Mesenchymal stem cell (in vitro differentiated cells and primary cell): ENCODE data around the gene TRAF3IP1.

ENCODE experiments used
- DNase-seq: peaks from one replicate; pipeline ENCODE4 v3.0.0-alpha.2; 2013
- H2AFZ ChIP-seq: one replicate; pipeline ENCODE4 v1.6.1; 2013; ENCODE audit warnings: low read depth, mild to moderate bottlenecking, control low read depth, inconsistent platforms, low read length, moderate library complexity
- H2AK5ac ChIP-seq: 2 replicates; pipeline ENCODE4 v1.6.1; 2013; ENCODE audit warnings: low read length, moderate library complexity, mild to moderate bottlenecking, inconsistent platforms; ENCODE audit not compliant: severe bottlenecking
- H2BK120ac ChIP-seq: one replicate; pipeline ENCODE4 v1.6.1; 2013; ENCODE audit warnings: low read depth, mild to moderate bottlenecking, inconsistent platforms, low read length, moderate library complexity
- H2BK12ac ChIP-seq, 2 experiments: one replicate each; pipeline ENCODE4 v1.6.1; 2013; ENCODE audit warnings: inconsistent platforms in 2 of 2, low read length in 2 of 2, mild to moderate bottlenecking in 2 of 2, moderate library complexity in 2 of 2, control low read depth in 1 of 2
- H2BK15ac ChIP-seq: one replicate; pipeline ENCODE4 v1.6.1; 2013; ENCODE audit warnings: mild to moderate bottlenecking, low read depth, inconsistent platforms; ENCODE audit not compliant: poor library complexity, severe bottlenecking
- H2BK5ac ChIP-seq: 2 replicates; pipeline ENCODE4 v1.6.1; 2013; ENCODE audit warnings: low read depth, mild to moderate bottlenecking, low read length, control low read depth, inconsistent platforms; ENCODE audit not compliant: poor library complexity, severe bottlenecking
- H3K14ac ChIP-seq, 2 experiments: one replicate each; pipeline ENCODE4 v1.6.1; 2013; ENCODE audit warnings: inconsistent platforms in 2 of 2, low read length in 2 of 2, control low read depth in 1 of 2, mild to moderate bottlenecking in 1 of 2, moderate library complexity in 1 of 2
- H3K18ac ChIP-seq, 2 experiments: one replicate each; pipeline ENCODE4 v1.6.1; 2013; ENCODE audit warnings: inconsistent platforms in 2 of 2, low read length in 2 of 2, control low read depth in 1 of 2, low read depth in 1 of 2, mild to moderate bottlenecking in 1 of 2
- H3K23ac ChIP-seq, 2 experiments: one replicate each; pipeline ENCODE4 v1.6.1; 2013; ENCODE audit warnings: inconsistent platforms in 2 of 2, low read length in 2 of 2, mild to moderate bottlenecking in 2 of 2, moderate library complexity in 2 of 2, control low read depth in 1 of 2
- H3K27ac ChIP-seq: 2 replicates; pipeline ENCODE4 v1.5.1; 2013; ENCODE audit warnings: mild to moderate bottlenecking, moderate library complexity, low read length, control low read depth, inconsistent platforms; ENCODE audit not compliant: poor library complexity, severe bottlenecking
- H3K27me3 ChIP-seq, 2 experiments: 2 replicates each; pipeline versions ENCODE4 v1.6.1 to v1.7.0; 2013; ENCODE audit warnings: low read length in 2 of 2, mild to moderate bottlenecking in 2 of 2, moderate library complexity in 2 of 2, control low read depth in 1 of 2, inconsistent platforms in 1 of 2; ENCODE audit not compliant: control insufficient read depth in 1 of 2, insufficient read depth in 1 of 2
- H3K36me3 ChIP-seq, 2 experiments: 2 replicates each; pipeline versions ENCODE4 v1.6.1 to v1.7.0; 2013; ENCODE audit warnings: low read length in 2 of 2, control low read depth in 1 of 2, inconsistent platforms in 1 of 2, low read depth in 1 of 2, mild to moderate bottlenecking in 1 of 2; ENCODE audit not compliant: insufficient read depth in 2 of 2, control insufficient read depth in 1 of 2
- H3K4ac ChIP-seq, 2 experiments: one replicate each; pipeline ENCODE4 v1.6.1; 2013; ENCODE audit warnings: inconsistent platforms in 2 of 2, low read length in 2 of 2, mild to moderate bottlenecking in 2 of 2, moderate library complexity in 2 of 2, control low read depth in 1 of 2, low read depth in 1 of 2
- H3K4me1 ChIP-seq: 2 replicates; pipeline ENCODE4 v1.6.1; 2013; ENCODE audit warnings: low read depth, low read length, control low read depth; ENCODE audit not compliant: control insufficient read depth, insufficient read depth
- H3K4me2 ChIP-seq: 2 replicates; pipeline ENCODE4 v1.6.1; 2013; ENCODE audit warnings: low read length, mild to moderate bottlenecking, inconsistent platforms; ENCODE audit not compliant: poor library complexity, severe bottlenecking
- H3K4me3 ChIP-seq, 2 experiments: 2 replicates each; pipeline versions ENCODE4 v1.5.1 to v1.7.0; 2013; ENCODE audit warnings: low read length in 2 of 2, mild to moderate bottlenecking in 2 of 2, control low read depth in 1 of 2, low read depth in 1 of 2; ENCODE audit not compliant: insufficient read depth in 1 of 2
- H3K79me1 ChIP-seq: replicated peaks from 2 replicates; pipeline ENCODE4 v1.6.1; 2013; ENCODE audit warnings: mild to moderate bottlenecking, control low read depth, low read length, inconsistent platforms; ENCODE audit not compliant: poor library complexity, severe bottlenecking
- H3K9ac ChIP-seq: 2 replicates; pipeline ENCODE4 v1.7.0; 2013; ENCODE audit warnings: mild to moderate bottlenecking, low read length, moderate library complexity
- H3K9me3 ChIP-seq: 2 replicates; pipeline ENCODE4 v1.7.0; 2013; ENCODE audit warnings: mild to moderate bottlenecking, low read length; ENCODE audit not compliant: control insufficient read depth
- H4K8ac ChIP-seq: one replicate; pipeline ENCODE4 v1.6.1; 2013; ENCODE audit warnings: inconsistent platforms, mild to moderate bottlenecking, low read length, moderate library complexity
- H4K91ac ChIP-seq: one replicate; pipeline ENCODE4 v1.6.1; 2013; ENCODE audit warnings: mild to moderate bottlenecking, low read length, inconsistent platforms
- WGBS: methylation state at CpG from one replicate; pipeline ENCODE4 v1.1.7; 2013; ENCODE audit warnings: mixed read lengths; 5-methylcytosine and 5-hydroxymethylcytosine counted together

Gene TRAF3IP1

DNA sequence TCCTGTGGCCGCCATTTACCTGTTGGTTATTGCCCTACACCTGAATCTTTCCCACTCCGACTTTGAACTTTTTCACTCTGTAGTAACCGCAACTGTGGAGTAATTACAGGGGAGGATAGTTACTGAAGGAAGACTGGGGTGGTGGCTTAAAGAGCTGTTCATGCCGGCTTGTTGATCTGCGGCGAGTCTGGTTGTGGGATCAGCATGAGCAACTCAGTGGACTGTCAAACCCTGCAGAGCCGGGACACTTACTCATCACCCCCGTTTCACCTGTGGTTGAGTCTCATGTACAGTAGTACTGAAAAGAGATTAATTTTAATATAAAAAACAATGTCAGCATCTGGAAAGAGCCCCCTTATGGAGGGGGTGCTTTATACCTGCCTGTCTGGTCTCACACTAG lies 108.5 kb downstream of the TRAF3IP1 start:
- H3K79me1 ChIP-seq: peaks cover 10% of the 10 kb centered on the region
- H3K4me3 ChIP-seq: peak overlapping the region in 1 of 2 experiments; percentile 91
- H2BK12ac ChIP-seq: no peak overlapping the region
- H3K14ac ChIP-seq: no peak overlapping the region
- no peak overlapping the region for H2AFZ ChIP-seq
- no peak overlapping the region for H3K23ac ChIP-seq
- H3K4ac ChIP-seq: no peak overlapping the region
- H2BK120ac ChIP-seq: no peak overlapping the region
- H2AK5ac ChIP-seq: no peak overlapping the region
- H3K4me2 ChIP-seq: no peak overlapping the region
- DNase-seq: no peak
- H3K36me3 ChIP-seq: peaks cover 12 to 32% of the 10 kb centered on the region in 2 experiments
- no peak overlapping the region for H3K18ac ChIP-seq
- peaks cover 7% of the 10 kb centered on the region for H3K9me3 ChIP-seq
- no peak overlapping the region for H3K27ac ChIP-seq
- no peak overlapping the region for H4K8ac ChIP-seq
- H2BK15ac ChIP-seq: no peak overlapping the region
- H3K9ac ChIP-seq: no peak overlapping the region
- 100% methylated on average over 5 of the region's 8 CpGs for WGBS
- no peak overlapping the region for H2BK5ac ChIP-seq
- no peak overlapping the region for H4K91ac ChIP-seq
- H3K4me1 ChIP-seq: peaks cover 21% of the 10 kb centered on the region
- no peaks in the 10 kb centered on the region for H3K27me3 ChIP-seq

DNA sequence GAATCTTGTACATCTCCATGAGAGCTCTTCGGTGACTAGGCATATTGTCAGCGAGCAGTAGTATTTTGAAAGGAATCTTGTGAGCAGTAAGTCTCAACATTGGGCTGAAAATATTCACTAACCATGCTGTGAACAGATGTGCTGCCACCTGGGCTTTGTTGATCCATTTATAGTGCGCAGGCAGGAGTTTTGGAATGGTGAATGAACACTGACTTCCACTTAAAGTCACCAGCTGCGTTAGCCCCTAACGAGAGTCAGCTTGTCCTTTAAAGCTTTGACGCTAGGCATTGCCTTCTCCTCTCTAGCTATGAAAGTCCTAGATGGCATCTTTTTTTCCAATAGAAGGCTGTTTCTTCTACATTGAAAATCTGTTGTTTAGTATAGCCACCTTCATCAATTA lies 110.5 kb downstream of the TRAF3IP1 start:
- peaks cover 29 to 49% of the 10 kb centered on the region in 2 experiments for H3K36me3 ChIP-seq
- no peak overlapping the region for H2BK120ac ChIP-seq
- H3K27me3 ChIP-seq: no peaks in the 10 kb centered on the region
- no peak overlapping the region for H2BK5ac ChIP-seq
- WGBS: over 99% methylated on average over 6 of the region's 6 CpGs
- no peak overlapping the region for H2BK15ac ChIP-seq
- H3K9me3 ChIP-seq: peaks cover 7% of the 10 kb centered on the region
- no peak overlapping the region for H3K23ac ChIP-seq
- H3K4me2 ChIP-seq: no peak overlapping the region
- H3K14ac ChIP-seq: no peak overlapping the region
- H2AK5ac ChIP-seq: no peak overlapping the region
- no peak overlapping the region for H2BK12ac ChIP-seq
- peaks cover 24% of the 10 kb centered on the region for H3K79me1 ChIP-seq
- DNase-seq: no peak
- no peak overlapping the region for H4K91ac ChIP-seq
- H3K18ac ChIP-seq: no peak overlapping the region
- H4K8ac ChIP-seq: no peak overlapping the region
- H3K4me1 ChIP-seq: peaks cover 14% of the 10 kb centered on the region
- H2AFZ ChIP-seq: no peak overlapping the region
- H3K4me3 ChIP-seq: peak overlapping the region in 1 of 2 experiments; percentile 9
- H3K27ac ChIP-seq: no peak overlapping the region
- no peak overlapping the region for H3K9ac ChIP-seq
- H3K4ac ChIP-seq: no peak overlapping the region

DNA sequence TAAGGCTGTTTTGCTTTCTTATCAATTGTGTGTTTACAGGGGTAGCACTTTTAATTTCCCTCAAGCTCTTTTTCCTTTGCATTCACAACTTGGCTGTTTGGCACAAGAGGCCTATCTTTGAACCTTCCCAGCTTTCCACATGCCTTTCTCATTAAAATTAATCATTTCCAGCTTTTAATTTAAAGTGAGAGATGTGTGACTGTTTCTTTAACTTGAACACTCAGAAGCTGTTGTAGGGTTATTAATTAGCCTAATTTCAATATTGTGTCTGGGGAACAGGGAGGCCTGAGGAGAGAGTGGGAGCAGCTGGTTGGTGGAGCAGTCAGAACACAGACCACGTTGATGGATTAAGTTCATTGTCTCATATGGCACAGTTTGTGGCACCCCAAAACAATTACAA lies 111.1 kb downstream of the TRAF3IP1 start:
- Histone ChIP-seq H3K23ac (no peak overlapping the region), H3K4me1 (peaks cover 10% of the 10 kb centered on the region), H2AFZ (no peak overlapping the region), H4K91ac (no peak overlapping the region), H2BK15ac (no peak overlapping the region), H3K14ac (no peak overlapping the region), H2AK5ac (no peak overlapping the region), H2BK5ac (no peak overlapping the region), H3K4me2 (no peak overlapping the region), H3K4ac (no peak overlapping the region), H2BK12ac (no peak overlapping the region), H3K79me1 (peaks cover 26% of the 10 kb centered on the region), H2BK120ac (no peak overlapping the region), H4K8ac (no peak overlapping the region), H3K9ac (peak overlapping the region; percentile 38), H3K18ac (no peak overlapping the region), H3K27me3 (no peaks in the 10 kb centered on the region), H3K36me3 (peaks cover 32 to 55% of the 10 kb centered on the region in 2 experiments), H3K4me3 (peak overlapping the region in 1 of 2 experiments; percentile 19), H3K27ac (no peak overlapping the region), H3K9me3 (peaks cover 7% of the 10 kb centered on the region)
- WGBS: no CpG with 5 or more reads among the region's 1 CpG
- no peak for DNase-seq

DNA sequence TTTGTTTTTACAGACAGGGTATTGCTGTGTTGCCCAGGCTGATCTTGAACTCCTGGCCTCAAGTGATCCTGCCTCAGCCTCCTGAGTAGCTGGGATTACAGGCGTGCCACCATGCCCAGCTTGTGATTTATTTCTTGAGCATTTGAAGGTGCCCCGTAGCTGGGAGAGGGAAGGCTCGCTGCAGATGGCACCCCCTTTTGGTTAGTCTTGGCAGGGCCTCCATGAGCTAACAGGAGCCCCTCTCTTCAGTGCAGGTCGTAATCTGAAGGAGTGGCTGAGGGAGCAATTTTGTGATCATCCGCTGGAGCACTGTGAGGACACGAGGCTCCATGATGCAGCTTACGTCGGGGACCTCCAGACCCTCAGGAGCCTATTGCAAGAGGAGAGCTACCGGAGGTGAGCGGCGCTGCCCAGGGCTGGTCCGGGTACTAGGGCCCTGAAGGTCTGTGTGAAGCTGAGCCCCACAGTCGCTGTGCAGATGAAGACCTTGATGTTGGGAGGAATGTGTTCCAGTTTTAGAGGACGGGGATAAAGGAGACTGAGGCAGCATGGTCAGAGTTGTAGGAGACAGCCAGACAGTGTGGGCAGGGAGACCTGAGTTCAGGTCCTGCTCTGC lies 113.1 kb downstream of the TRAF3IP1 start:
- H4K91ac ChIP-seq: no peak overlapping the region
- no peak overlapping the region for H2BK120ac ChIP-seq
- peaks cover 35 to 68% of the 10 kb centered on the region in 2 experiments for H3K36me3 ChIP-seq
- H2AFZ ChIP-seq: no peak overlapping the region
- DNase-seq: no peak
- no peak overlapping the region for H2BK5ac ChIP-seq
- H3K79me1 ChIP-seq: peaks cover 29% of the 10 kb centered on the region
- no peaks in the 10 kb centered on the region for H3K27me3 ChIP-seq
- no peak overlapping the region for H2BK15ac ChIP-seq
- H2AK5ac ChIP-seq: no peak overlapping the region
- WGBS: 96% methylated on average over 14 of the region's 14 CpGs
- H2BK12ac ChIP-seq: no peak overlapping the region
- no peak overlapping the region for H4K8ac ChIP-seq
- peak overlapping the region; percentile 73 for H3K9ac ChIP-seq
- H3K4me3 ChIP-seq: no peak overlapping the region
- peak overlapping the region in 1 of 2 experiments; percentile 48 for H3K14ac ChIP-seq
- H3K23ac ChIP-seq: peak overlapping the region in 1 of 2 experiments; percentile 83
- H3K27ac ChIP-seq: no peak overlapping the region
- peak overlapping the region in 1 of 2 experiments; percentile 18 for H3K18ac ChIP-seq
- H3K9me3 ChIP-seq: peaks cover 7% of the 10 kb centered on the region
- H3K4ac ChIP-seq: peak overlapping the region in 1 of 2 experiments; percentile 9
- H3K4me1 ChIP-seq: peaks cover 3% of the 10 kb centered on the region
- no peak overlapping the region for H3K4me2 ChIP-seq
